PC-9 (cell line): ENCODE results near the gene RET.

Experiments
- EZH2 ChIP-seq: fragments of 200-600 bp; sonication (generic); IDR thresholded peaks from 2 replicates; pipeline ENCODE4 v1.8.0; 2017; ENCODE audit warnings: antibody characterized with exemption, low read depth
- TF ChIP-seq, protein P1 (sequence below): fragments of 200-600 bp; sonication (generic); conservative IDR thresholded peaks from 2 replicates; pipeline ENCODE4 v1.6.1; 2017; ENCODE audit warnings: mixed run types, antibody characterized with exemption, mild to moderate bottlenecking, moderate library complexity

DNA sequence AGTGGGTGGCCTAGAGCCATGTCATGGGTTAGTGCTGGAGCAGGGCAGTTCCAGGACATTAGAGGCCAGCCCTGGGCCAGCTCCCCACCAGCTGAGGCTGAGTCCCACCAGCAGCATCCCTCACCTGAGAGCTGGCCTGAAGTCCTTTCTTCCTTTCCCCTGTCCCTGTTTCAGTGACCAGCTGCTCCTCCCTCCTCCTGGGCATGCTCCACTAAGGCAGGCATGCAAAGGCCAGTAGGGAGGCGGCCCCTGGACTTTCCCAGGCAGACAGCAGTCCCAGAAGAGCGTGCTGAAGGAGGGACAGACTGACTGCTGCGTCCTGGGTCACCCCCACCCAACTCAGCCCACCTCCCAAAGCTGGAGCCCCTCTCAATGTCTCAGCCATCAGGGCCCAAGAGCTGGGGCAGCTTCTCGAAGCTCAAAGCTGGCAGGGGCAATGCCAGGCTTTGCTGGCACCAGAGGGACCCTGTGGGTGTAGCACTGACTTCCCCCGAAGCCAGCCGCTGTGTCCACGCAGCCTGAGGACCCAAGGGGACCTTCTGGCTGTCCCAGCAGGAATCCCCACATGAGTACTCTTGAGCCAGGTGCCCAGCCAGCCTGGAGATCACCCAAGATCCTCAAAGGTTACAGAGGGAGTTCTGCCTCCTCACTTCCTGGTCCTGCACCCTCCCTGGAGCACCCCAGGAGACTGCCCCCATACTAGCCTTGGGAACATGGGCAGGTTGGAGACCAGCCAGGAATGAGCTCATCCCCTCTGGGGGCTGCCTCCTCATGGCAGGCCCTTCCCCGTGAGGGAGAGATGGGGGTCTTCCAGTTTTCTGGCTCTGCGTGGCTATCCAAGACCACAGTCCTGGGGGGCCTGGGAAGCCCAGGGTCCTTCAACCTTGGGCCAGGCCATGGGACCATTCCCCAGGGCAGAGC lies 35.2 kb upstream of the RET start:
- TF ChIP-seq, protein P1, sequence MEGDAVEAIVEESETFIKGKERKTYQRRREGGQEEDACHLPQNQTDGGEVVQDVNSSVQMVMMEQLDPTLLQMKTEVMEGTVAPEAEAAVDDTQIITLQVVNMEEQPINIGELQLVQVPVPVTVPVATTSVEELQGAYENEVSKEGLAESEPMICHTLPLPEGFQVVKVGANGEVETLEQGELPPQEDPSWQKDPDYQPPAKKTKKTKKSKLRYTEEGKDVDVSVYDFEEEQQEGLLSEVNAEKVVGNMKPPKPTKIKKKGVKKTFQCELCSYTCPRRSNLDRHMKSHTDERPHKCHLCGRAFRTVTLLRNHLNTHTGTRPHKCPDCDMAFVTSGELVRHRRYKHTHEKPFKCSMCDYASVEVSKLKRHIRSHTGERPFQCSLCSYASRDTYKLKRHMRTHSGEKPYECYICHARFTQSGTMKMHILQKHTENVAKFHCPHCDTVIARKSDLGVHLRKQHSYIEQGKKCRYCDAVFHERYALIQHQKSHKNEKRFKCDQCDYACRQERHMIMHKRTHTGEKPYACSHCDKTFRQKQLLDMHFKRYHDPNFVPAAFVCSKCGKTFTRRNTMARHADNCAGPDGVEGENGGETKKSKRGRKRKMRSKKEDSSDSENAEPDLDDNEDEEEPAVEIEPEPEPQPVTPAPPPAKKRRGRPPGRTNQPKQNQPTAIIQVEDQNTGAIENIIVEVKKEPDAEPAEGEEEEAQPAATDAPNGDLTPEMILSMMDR = no peak
- no peak for TF ChIP-seq EZH2
